Measurements from ENCODE around the gene IGFBP5. TPM values are rescaled to one million over a fixed set of nuclear protein-coding genes. Genes with fewer than 3 reads are reported as not detected.

IGFBP5 gene
- total RNA-seq, 1 experiment from 2014 or later: 3.9 TPM

DNA sequence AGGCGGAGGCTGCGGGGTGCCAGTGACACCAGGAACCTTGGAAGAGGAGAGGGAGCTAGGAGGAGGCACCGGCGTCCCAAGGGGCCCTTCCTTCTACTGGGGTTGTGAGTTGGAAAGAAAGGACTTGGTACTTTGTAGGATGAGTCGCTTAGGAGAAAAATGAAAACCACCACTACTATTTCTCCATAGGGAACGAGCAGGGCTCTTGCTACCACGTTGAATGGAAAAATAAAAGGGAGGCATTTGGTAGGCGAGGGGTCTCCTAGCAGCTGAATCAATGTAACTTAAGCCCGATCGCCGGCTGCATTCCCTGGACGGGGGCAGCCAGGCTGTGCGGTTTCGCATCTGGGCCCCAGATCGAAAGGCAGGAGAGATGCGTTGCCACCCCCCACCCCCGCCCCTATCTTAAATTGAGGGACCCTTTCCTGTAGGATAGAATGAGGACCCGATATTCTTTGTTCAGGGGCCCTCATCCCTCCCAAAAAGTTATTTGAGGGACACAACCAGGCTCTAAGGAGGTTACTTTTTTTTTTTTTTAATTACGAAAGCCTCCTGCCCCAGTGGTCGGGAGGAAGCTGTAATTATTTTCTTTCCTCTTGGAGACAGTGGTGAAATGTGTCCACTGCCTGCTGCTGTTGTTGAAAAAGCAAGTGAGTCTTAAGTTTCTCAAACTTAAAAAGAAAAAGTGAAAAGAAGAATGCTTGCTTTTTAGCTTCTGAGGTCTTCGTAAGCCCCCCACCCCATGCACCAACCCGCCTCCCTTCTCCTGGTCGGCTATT, 60.8 kb downstream of the IGFBP5 start:
- TF ChIP-seq ZFX (IDR thresholded peaks at IDR 0.05) (no peak), SIN3A (IDR thresholded peaks at IDR 0.05; ENCODE audit: low read depth) (no peak), ELF1 (IDR thresholded peaks at IDR 0.05; ENCODE audit: borderline replicate concordance, low read depth) (no peak), FOSL1 (IDR thresholded peaks at IDR 0.05; ENCODE audit: low read depth) (no peak)
- Histone ChIP-seq H3K9ac (ENCODE audit: low read length) (peak overlapping the region; percentile 76), H3K4me1 (ENCODE audit: control insufficient read depth in 1 of 2, insufficient read depth in 2 of 2, low read length in 2 of 2) (peaks cover 35 to 50% of the 10 kb centered on the region in 2 experiments), H3K9me3 (ENCODE audit: control insufficient read depth in 1 of 2, insufficient read depth in 1 of 2, low read depth in 1 of 2, low read length in 2 of 2) (no peaks in the 10 kb centered on the region), H3K27me3 (ENCODE audit: insufficient read depth, low read length) (no peaks in the 10 kb centered on the region), H3K36me3 (ENCODE audit: control insufficient read depth in 1 of 2, insufficient read depth in 2 of 2, low read length in 2 of 2) (no peaks in the 10 kb centered on the region), H3K4me2 (ENCODE audit: low read length) (peak overlapping the region; percentile 95), H3K79me2 (ENCODE audit: insufficient read depth, low read length) (peaks cover 29% of the 10 kb centered on the region), H3K27ac (ENCODE audit: low read depth, low read length) (peak overlapping the region; percentile 67; the same call in 1 of the 2 replicates), H4K20me1 (ENCODE audit: insufficient read depth) (no peaks in the 10 kb centered on the region), H3K4me3 (replicated peaks in 1 of 2; ENCODE audit: low read depth in 1 of 2, low read length in 2 of 2) (peak overlapping the region; percentile 78 to 81), H3K9me2 (ENCODE audit: insufficient read depth) (no peaks in the 10 kb centered on the region), H2AFZ (ENCODE audit: low read depth, low read length, poor library complexity, severe bottlenecking) (no peak overlapping the region)
- RAD21 ChIA-PET (ENCODE audit: low non-redundant PET in 1 of 2, low total read pairs in 2 of 2, uncharacterized antibody in 2 of 2, unreplicated experiment in 2 of 2): no interaction called here
- POLR2A ChIA-PET: no interaction called here
- intact Hi-C loops (cut with micrococcal nuclease): no loop called here
- ATAC-seq: no peak
- TSS peak; percentile 65 for BruUV-seq (replicated peaks)
- DNase-seq (ENCODE audit: low read depth, low spot score): no peak
- CTCF ChIA-PET: no interaction called here

DNA sequence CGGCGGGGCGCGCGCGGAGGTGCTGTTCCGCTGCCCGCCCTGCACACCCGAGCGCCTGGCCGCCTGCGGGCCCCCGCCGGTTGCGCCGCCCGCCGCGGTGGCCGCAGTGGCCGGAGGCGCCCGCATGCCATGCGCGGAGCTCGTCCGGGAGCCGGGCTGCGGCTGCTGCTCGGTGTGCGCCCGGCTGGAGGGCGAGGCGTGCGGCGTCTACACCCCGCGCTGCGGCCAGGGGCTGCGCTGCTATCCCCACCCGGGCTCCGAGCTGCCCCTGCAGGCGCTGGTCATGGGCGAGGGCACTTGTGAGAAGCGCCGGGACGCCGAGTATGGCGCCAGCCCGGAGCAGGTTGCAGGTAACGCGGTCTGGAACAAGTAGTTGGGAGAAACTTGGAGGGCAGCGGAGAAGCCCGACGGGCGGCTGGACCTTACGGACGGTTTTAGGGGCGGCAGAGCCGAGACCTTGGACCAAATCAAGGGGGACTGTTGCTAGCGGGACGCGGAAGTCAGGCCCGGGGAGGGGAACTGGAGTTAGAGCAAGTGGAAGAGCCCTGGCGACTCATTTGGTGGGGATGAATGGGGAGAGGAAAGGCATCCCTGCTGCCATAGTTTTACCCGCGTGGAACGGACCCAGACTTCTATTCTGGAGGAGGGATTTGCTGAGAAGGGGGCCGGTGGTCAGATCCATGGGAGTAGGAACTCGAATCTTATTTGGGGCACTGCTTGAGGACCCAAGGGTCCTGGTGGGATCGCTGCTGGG, 61.6 kb downstream of the IGFBP5 start:
- TF ChIP-seq TCF7L2 (IDR thresholded peaks at IDR 0.05; ENCODE audit: borderline replicate concordance, extremely low read depth, insufficient read depth, insufficient read length) (no peak), POLR2AphosphoS5 (IDR thresholded peaks at IDR 0.05; ENCODE audit: low read depth, low read length) (no peak)
- TF ChIP-seq, protein P1, sequence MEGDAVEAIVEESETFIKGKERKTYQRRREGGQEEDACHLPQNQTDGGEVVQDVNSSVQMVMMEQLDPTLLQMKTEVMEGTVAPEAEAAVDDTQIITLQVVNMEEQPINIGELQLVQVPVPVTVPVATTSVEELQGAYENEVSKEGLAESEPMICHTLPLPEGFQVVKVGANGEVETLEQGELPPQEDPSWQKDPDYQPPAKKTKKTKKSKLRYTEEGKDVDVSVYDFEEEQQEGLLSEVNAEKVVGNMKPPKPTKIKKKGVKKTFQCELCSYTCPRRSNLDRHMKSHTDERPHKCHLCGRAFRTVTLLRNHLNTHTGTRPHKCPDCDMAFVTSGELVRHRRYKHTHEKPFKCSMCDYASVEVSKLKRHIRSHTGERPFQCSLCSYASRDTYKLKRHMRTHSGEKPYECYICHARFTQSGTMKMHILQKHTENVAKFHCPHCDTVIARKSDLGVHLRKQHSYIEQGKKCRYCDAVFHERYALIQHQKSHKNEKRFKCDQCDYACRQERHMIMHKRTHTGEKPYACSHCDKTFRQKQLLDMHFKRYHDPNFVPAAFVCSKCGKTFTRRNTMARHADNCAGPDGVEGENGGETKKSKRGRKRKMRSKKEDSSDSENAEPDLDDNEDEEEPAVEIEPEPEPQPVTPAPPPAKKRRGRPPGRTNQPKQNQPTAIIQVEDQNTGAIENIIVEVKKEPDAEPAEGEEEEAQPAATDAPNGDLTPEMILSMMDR (IDR thresholded peaks at IDR 0.05 in 2 of 3, conservative IDR thresholded peaks at IDR 0.05 in 1 of 3; ENCODE audit: borderline replicate concordance in 1 of 3, insufficient read depth in 1 of 3, low read depth in 2 of 3, low read length in 2 of 3): no peak
- TF ChIP-seq, protein P2, sequence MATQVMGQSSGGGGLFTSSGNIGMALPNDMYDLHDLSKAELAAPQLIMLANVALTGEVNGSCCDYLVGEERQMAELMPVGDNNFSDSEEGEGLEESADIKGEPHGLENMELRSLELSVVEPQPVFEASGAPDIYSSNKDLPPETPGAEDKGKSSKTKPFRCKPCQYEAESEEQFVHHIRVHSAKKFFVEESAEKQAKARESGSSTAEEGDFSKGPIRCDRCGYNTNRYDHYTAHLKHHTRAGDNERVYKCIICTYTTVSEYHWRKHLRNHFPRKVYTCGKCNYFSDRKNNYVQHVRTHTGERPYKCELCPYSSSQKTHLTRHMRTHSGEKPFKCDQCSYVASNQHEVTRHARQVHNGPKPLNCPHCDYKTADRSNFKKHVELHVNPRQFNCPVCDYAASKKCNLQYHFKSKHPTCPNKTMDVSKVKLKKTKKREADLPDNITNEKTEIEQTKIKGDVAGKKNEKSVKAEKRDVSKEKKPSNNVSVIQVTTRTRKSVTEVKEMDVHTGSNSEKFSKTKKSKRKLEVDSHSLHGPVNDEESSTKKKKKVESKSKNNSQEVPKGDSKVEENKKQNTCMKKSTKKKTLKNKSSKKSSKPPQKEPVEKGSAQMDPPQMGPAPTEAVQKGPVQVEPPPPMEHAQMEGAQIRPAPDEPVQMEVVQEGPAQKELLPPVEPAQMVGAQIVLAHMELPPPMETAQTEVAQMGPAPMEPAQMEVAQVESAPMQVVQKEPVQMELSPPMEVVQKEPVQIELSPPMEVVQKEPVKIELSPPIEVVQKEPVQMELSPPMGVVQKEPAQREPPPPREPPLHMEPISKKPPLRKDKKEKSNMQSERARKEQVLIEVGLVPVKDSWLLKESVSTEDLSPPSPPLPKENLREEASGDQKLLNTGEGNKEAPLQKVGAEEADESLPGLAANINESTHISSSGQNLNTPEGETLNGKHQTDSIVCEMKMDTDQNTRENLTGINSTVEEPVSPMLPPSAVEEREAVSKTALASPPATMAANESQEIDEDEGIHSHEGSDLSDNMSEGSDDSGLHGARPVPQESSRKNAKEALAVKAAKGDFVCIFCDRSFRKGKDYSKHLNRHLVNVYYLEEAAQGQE (IDR thresholded peaks at IDR 0.05; ENCODE audit: low read depth): no peak
- H2AFZ ChIP-seq (ENCODE audit: low read depth, low read length, poor library complexity, severe bottlenecking): no peak overlapping the region
- H3K9ac ChIP-seq (ENCODE audit: low read length): peak overlapping the region; percentile 76

More for the DNA sequence above, 61.6 kb downstream of the IGFBP5 start:
- intact Hi-C loops (cut with micrococcal nuclease): no loop called here
- Histone ChIP-seq H3K27me3 (ENCODE audit: insufficient read depth, low read length) (no peaks in the 10 kb centered on the region), H3K9me3 (ENCODE audit: control insufficient read depth in 1 of 2, insufficient read depth in 1 of 2, low read depth in 1 of 2, low read length in 2 of 2) (no peaks in the 10 kb centered on the region), H3K9me2 (ENCODE audit: insufficient read depth) (no peaks in the 10 kb centered on the region), H3K27ac (ENCODE audit: low read depth, low read length) (peak overlapping the region; percentile 67; the same call in 1 of the 2 replicates), H3K4me2 (ENCODE audit: low read length) (peak overlapping the region; percentile 95), H3K4me3 (replicated peaks in 1 of 2; ENCODE audit: low read depth in 1 of 2, low read length in 2 of 2) (peak overlapping the region; percentile 78 to 81), H3K79me2 (ENCODE audit: insufficient read depth, low read length) (peaks cover 29% of the 10 kb centered on the region), H4K20me1 (ENCODE audit: insufficient read depth) (no peaks in the 10 kb centered on the region), H3K36me3 (ENCODE audit: control insufficient read depth in 1 of 2, insufficient read depth in 2 of 2, low read length in 2 of 2) (no peaks in the 10 kb centered on the region), H3K4me1 (ENCODE audit: control insufficient read depth in 1 of 2, insufficient read depth in 2 of 2, low read length in 2 of 2) (peaks cover 35 to 50% of the 10 kb centered on the region in 2 experiments)
- peak; percentile 49 for ATAC-seq
- ChIA-PET CTCF (no interaction called here), RAD21 (ENCODE audit: low non-redundant PET in 1 of 2, low total read pairs in 2 of 2, uncharacterized antibody in 2 of 2, unreplicated experiment in 2 of 2) (no interaction called here), POLR2A (no interaction called here)
- no TSS peak for BruUV-seq (replicated peaks)
- no peak for DNase-seq (ENCODE audit: low read depth, low spot score)
